A673 (cell line): Measurements from ENCODE around the gene NCAPD2. TPM values are rescaled to one million over a fixed set of nuclear protein-coding genes. Genes with fewer than 3 reads are reported as not detected.
"Not testable (repeated sequence)": the region's sequence is repeated elsewhere in the genome, so short reads cannot be mapped to it uniquely, and the experiment has no call there.

ENCODE experiments used
- BruUV-seq: library from RNA; stranded (reverse); fragments of 400-500 nt; replicated peaks from 2 replicates; lab custom pipeline; 2021; lab: Mats Ljungman, UMichigan
- CTCF ChIA-PET: fragments of 300-600 bp; sonication (Branson Sonifier 250); formaldehyde crosslinking; loops from one replicate; lab custom pipeline; 2022; ENCODE audit warnings: antibody characterized with exemption; lab: Charles Lee
- POLR2A ChIA-PET: fragments of 300-600 bp; sonication (Branson Sonifier 250); formaldehyde crosslinking; loops from one replicate; lab custom pipeline; 2022; ENCODE audit warnings: antibody characterized with exemption; ENCODE audit not compliant: low non-redundant PET; lab: Charles Lee
- DNase-seq: peaks from one replicate; pipeline ENCODE4 v3.0.0-alpha.2; 2015; ENCODE audit warnings: low spot score
- H3K27ac ChIP-seq: fragments of 200-600 bp; sonication (generic); 2 replicates; pipeline ENCODE4 v1.5.1; 2016; ENCODE audit warnings: mixed run types, low read depth, mild to moderate bottlenecking, mixed read lengths, antibody characterized with exemption, low read length; ENCODE audit not compliant: poor library complexity, severe bottlenecking
- H3K27me3 ChIP-seq: fragments of 200-600 bp; sonication (generic); replicated peaks from 2 replicates; pipeline ENCODE4 v1.6.1; 2017; ENCODE audit warnings: mixed run types, low read depth, mild to moderate bottlenecking, mixed read lengths, antibody characterized with exemption, low read length; ENCODE audit not compliant: insufficient read depth, poor library complexity
- H3K36me3 ChIP-seq: fragments of 200-600 bp; sonication (generic); 2 replicates; pipeline ENCODE4 v1.6.1; 2016; ENCODE audit warnings: mixed run types, mild to moderate bottlenecking, mixed read lengths, antibody characterized with exemption, low read length; ENCODE audit not compliant: insufficient read depth, poor library complexity, severe bottlenecking
- H3K4me1 ChIP-seq: fragments of 200-600 bp; sonication (generic); 2 replicates; pipeline ENCODE4 v1.6.1; 2017; ENCODE audit warnings: mixed run types, mild to moderate bottlenecking, mixed read lengths, antibody characterized with exemption, low read length; ENCODE audit not compliant: insufficient read depth, poor library complexity, severe bottlenecking
- H3K4me3 ChIP-seq: fragments of 200-600 bp; sonication (generic); 2 replicates; pipeline ENCODE4 v1.5.1; 2016; ENCODE audit warnings: low read depth, mixed run types, mild to moderate bottlenecking, mixed read lengths, low read length; ENCODE audit not compliant: poor library complexity, severe bottlenecking
- H3K9me3 ChIP-seq: fragments of 200-600 bp; sonication (generic); 2 replicates; pipeline ENCODE4 v1.6.1; 2016; ENCODE audit warnings: mixed run types, low read depth, mild to moderate bottlenecking, mixed read lengths, antibody characterized with exemption, low read length; ENCODE audit not compliant: poor library complexity, severe bottlenecking
- EZH2 ChIP-seq: fragments of 200-600 bp; sonication (generic); IDR thresholded peaks from 2 replicates; pipeline ENCODE4 v1.6.1; 2017; ENCODE audit warnings: borderline replicate concordance, low read depth, mild to moderate bottlenecking, mixed read lengths, antibody characterized with exemption, low read length; ENCODE audit not compliant: poor library complexity, severe bottlenecking
- intact Hi-C: fragments of 100-400 bp; cut with micrococcal nuclease; formaldehyde crosslinking; loops from one replicate; pipeline ENCODE4 v1.10.0; 2022; ENCODE audit not compliant: unreplicated experiment
- total RNA-seq: library from RNA; stranded (reverse); gene quantifications from 2 replicates; pipeline ENCODE4 v1.2.3, GENCODE V29; 2021
- TF ChIP-seq, protein P1 (sequence below): fragments of 300-800, 200-600 bp; sonication (generic); conservative IDR thresholded peaks from 2 replicates; pipeline ENCODE4 v1.5.1; 2017; ENCODE audit warnings: low read depth, mild to moderate bottlenecking, antibody characterized with exemption, low read length, moderate library complexity, mixed read lengths

NCAPD2 gene
- total RNA-seq, 1 experiment from 2014 or later: 125 TPM

DNA sequence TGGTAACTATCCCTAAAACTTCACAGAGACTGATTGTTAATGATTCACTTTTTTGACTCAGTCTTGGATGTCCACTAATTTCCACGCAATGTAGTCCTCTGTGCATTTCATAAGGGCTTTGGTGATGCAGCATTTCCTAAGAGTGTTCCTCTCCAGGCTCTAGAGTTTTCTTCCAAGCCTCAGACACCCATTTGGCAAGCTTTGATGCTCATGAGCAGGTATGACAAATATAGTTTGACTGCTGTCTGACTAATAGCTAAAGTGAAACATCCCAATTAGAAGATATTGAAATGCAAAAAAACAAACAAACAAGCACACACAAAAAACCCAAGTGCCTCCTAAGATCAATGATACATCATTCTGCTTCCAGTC lies 21.9 kb upstream of the NCAPD2 start:
- intact Hi-C loops: no loop called here
- H3K9me3 ChIP-seq: no peaks in the 10 kb centered on the region
- no peak for TF ChIP-seq EZH2
- TF ChIP-seq, protein P1, sequence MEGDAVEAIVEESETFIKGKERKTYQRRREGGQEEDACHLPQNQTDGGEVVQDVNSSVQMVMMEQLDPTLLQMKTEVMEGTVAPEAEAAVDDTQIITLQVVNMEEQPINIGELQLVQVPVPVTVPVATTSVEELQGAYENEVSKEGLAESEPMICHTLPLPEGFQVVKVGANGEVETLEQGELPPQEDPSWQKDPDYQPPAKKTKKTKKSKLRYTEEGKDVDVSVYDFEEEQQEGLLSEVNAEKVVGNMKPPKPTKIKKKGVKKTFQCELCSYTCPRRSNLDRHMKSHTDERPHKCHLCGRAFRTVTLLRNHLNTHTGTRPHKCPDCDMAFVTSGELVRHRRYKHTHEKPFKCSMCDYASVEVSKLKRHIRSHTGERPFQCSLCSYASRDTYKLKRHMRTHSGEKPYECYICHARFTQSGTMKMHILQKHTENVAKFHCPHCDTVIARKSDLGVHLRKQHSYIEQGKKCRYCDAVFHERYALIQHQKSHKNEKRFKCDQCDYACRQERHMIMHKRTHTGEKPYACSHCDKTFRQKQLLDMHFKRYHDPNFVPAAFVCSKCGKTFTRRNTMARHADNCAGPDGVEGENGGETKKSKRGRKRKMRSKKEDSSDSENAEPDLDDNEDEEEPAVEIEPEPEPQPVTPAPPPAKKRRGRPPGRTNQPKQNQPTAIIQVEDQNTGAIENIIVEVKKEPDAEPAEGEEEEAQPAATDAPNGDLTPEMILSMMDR: no peak
- H3K27ac ChIP-seq: no peak overlapping the region
- POLR2A ChIA-PET: no interaction called here
- peaks cover 14% of the 10 kb centered on the region for H3K4me1 ChIP-seq
- no peak overlapping the region for H3K4me3 ChIP-seq
- no TSS peak for BruUV-seq
- no peaks in the 10 kb centered on the region for H3K36me3 ChIP-seq
- no peak for DNase-seq
- CTCF ChIA-PET: interaction anchor here (1.6 kb wide), 1 partner anchor 21 kb away, joined by 3 read pairs; the partner anchor contains the start of genes MRPL51 and NCAPD2
- no peaks in the 10 kb centered on the region for H3K27me3 ChIP-seq

DNA sequence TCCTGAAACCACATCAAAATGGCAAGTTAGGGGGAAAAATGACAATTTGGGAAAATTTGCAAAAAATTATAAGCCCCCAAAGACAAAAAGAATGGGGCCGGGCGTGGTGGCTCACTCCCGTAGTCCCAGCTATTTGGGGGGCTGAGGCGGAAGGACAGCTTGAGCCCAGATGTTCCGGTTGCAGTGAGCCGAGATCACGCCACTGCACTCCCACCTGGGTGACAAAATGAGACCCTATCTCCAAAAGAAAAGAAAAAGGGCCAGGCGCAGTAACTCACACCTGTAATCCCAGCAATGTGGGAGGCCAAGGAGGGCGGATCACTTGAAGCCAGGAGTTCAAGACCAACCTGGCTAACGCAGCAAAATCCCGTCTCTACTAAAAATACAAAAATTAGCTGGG lies 21.4 kb upstream of the NCAPD2 start:
- H3K27ac ChIP-seq: no peak overlapping the region
- POLR2A ChIA-PET: no interaction called here
- CTCF ChIA-PET: no interaction called here
- no peak overlapping the region for H3K4me3 ChIP-seq
- no peaks in the 10 kb centered on the region for H3K9me3 ChIP-seq
- H3K4me1 ChIP-seq: peaks cover 14% of the 10 kb centered on the region
- TF ChIP-seq, protein P1: no peak
- no peak for TF ChIP-seq EZH2
- DNase-seq: no peak
- no peaks in the 10 kb centered on the region for H3K27me3 ChIP-seq
- no peaks in the 10 kb centered on the region for H3K36me3 ChIP-seq
- BruUV-seq: no TSS peak
- intact Hi-C loops: no loop called here

DNA sequence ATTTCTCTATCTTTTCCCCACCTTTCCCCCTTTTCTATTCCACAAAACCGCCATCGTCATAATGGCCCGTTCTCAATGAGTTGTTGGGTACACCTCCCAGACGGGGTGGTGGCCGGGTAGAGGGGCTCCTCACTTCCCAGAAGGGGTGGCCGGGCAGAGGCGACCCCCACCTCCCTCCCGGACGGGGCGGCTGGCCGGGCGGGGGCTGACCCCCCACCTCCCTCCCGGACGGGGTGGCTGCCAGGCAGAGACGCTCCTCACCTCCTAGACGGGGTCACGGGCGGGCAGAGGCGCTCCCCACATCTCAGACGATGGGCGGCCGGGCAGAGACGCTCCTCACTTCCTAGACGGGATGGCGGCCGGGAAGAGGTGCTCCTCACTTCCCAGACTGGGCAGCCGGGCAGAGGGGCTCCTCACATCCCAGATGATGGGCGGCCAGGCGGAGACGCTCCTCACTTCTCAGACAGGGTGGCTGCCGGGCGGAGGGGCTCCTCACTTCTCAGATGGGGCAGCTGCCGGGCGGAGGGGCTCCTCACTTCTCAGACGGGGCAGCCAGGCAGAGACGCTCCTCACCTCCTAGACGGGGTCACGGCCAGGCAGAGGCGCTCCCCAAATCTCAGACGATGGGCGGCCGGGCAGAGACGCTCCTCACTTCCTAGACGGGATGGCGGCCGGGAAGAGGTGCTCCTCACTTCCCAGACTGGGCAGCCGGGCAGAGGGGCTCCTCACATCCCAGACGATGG lies 18.5 kb upstream of the NCAPD2 start:
- H3K27ac ChIP-seq, DNase-seq, H3K36me3 ChIP-seq, POLR2A ChIA-PET, CTCF ChIA-PET, intact Hi-C loops, H3K4me1 ChIP-seq, H3K27me3 ChIP-seq, BruUV-seq, H3K9me3 ChIP-seq, H3K4me3 ChIP-seq: not testable (repeated sequence)

DNA sequence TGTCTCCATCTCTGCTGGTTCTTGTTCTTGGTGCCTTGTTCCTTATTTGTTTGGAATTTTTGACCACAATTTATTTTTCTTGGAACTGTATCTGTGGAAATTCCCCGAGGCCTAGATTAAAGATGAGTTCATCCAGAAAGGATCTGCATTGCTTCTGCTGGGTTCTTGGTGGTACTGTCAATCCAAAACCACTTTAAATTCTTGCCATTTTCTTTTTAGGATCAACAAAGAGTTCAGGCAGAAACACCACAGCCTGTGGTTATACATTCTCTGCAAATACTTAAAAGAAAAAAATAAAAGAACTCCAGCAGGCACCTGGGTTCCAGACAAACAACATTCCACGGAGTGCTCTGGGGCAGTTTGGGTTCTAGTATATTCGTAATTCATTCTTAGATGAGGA lies 17.4 kb upstream of the NCAPD2 start:
- H3K27ac ChIP-seq: no peak overlapping the region
- no peaks in the 10 kb centered on the region for H3K4me1 ChIP-seq
- TF ChIP-seq, protein P1: no peak
- TF ChIP-seq EZH2: no peak
- ChIA-PET POLR2A (no interaction called here), CTCF (no interaction called here)
- H3K27me3 ChIP-seq: no peaks in the 10 kb centered on the region
- no peak overlapping the region for H3K4me3 ChIP-seq
- DNase-seq: no peak
- no peaks in the 10 kb centered on the region for H3K9me3 ChIP-seq
- H3K36me3 ChIP-seq: no peaks in the 10 kb centered on the region
- BruUV-seq: no TSS peak
- intact Hi-C loops: no loop called here

DNA sequence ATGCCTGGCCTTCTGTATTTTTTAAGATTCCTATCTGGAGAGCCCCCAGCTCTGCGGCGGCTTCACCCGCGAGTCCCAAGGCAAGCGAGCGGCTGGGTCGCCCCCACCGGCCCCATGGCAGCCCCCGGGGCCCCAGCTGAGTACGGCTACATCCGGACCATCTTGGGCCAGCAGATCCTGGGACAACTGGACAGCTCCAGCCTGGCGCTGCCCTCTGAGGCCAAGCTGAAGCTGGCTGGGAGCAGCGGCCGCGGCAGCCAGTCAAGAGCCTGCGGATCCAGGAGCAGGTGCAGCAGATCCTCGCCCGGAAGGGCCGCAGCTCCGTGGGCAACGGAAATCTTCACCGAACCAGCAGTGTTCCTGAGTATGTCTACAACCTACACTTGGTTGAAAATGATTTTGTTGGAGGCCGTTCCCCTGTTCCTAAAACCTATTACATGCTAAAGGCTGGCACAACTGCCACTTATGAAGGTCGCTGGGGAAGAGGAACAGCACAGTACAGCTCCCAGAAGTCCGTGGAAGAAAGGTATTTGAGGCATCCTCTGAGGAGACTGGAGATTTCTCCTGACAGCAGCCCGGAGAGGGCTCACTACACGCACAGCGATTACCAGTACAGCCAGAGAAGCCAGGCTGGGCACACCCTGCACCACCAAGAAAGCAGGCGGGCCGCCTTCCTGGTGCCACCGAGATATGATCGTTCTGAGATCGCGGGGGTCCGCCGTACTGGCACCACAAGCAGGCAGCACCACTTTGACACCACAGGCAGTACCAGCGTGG lies 16.1 kb upstream of the NCAPD2 start:
- H3K27ac ChIP-seq, BruUV-seq, CTCF ChIA-PET, H3K36me3 ChIP-seq, DNase-seq, H3K4me1 ChIP-seq, intact Hi-C loops, H3K9me3 ChIP-seq, H3K4me3 ChIP-seq, POLR2A ChIA-PET, H3K27me3 ChIP-seq: not testable (repeated sequence)
